Ishikawa (cell line): ENCODE data around the gene MUC2.
A peak's percentile ranks its signal among the peaks of the same experiment; 100 is the strongest.

ENCODE experiments used
- CEBPB ChIP-seq: IDR thresholded peaks from 2 replicates; pipeline ENCODE4 v1.6.1; 2012
- RAD21 ChIP-seq: IDR thresholded peaks from 2 replicates; pipeline ENCODE4 v1.6.1; 2012; ENCODE audit warnings: low read depth
- USF1 ChIP-seq: IDR thresholded peaks from 2 replicates; pipeline ENCODE4 v1.6.1; 2012
- YY1 ChIP-seq: IDR thresholded peaks from 2 replicates; pipeline ENCODE4 v1.6.1; 2012; ENCODE audit warnings: low read depth
- ZBTB7A ChIP-seq: IDR thresholded peaks from 2 replicates; pipeline ENCODE4 v1.6.1; 2012; ENCODE audit warnings: low read depth
- TF ChIP-seq, protein P1 (sequence below): IDR thresholded peaks from 2 replicates; pipeline ENCODE4 v1.6.1; 2012; ENCODE audit warnings: low read depth, mild to moderate bottlenecking

Gene MUC2

GRCh38 chr11:1123970-1124369, 49.3 kb downstream of the MUC2 start:
- TF ChIP-seq RAD21, result no peak
- no peak for TF ChIP-seq YY1
- no peak for TF ChIP-seq ZBTB7A
- TF ChIP-seq, protein P1, sequence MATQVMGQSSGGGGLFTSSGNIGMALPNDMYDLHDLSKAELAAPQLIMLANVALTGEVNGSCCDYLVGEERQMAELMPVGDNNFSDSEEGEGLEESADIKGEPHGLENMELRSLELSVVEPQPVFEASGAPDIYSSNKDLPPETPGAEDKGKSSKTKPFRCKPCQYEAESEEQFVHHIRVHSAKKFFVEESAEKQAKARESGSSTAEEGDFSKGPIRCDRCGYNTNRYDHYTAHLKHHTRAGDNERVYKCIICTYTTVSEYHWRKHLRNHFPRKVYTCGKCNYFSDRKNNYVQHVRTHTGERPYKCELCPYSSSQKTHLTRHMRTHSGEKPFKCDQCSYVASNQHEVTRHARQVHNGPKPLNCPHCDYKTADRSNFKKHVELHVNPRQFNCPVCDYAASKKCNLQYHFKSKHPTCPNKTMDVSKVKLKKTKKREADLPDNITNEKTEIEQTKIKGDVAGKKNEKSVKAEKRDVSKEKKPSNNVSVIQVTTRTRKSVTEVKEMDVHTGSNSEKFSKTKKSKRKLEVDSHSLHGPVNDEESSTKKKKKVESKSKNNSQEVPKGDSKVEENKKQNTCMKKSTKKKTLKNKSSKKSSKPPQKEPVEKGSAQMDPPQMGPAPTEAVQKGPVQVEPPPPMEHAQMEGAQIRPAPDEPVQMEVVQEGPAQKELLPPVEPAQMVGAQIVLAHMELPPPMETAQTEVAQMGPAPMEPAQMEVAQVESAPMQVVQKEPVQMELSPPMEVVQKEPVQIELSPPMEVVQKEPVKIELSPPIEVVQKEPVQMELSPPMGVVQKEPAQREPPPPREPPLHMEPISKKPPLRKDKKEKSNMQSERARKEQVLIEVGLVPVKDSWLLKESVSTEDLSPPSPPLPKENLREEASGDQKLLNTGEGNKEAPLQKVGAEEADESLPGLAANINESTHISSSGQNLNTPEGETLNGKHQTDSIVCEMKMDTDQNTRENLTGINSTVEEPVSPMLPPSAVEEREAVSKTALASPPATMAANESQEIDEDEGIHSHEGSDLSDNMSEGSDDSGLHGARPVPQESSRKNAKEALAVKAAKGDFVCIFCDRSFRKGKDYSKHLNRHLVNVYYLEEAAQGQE, result peak; percentile 62
- TF ChIP-seq USF1, result no peak
- no peak for TF ChIP-seq CEBPB
